CD4-positive, alpha-beta T cell treated with Interleukin-10 for 1 hour (primary cell): ENCODE data around the gene CENPT.

ENCODE experiments used
- DNase-seq: peaks from one replicate; pipeline ENCODE4 v3.0.0-alpha.2; 2020

The CENPT gene, protein sequence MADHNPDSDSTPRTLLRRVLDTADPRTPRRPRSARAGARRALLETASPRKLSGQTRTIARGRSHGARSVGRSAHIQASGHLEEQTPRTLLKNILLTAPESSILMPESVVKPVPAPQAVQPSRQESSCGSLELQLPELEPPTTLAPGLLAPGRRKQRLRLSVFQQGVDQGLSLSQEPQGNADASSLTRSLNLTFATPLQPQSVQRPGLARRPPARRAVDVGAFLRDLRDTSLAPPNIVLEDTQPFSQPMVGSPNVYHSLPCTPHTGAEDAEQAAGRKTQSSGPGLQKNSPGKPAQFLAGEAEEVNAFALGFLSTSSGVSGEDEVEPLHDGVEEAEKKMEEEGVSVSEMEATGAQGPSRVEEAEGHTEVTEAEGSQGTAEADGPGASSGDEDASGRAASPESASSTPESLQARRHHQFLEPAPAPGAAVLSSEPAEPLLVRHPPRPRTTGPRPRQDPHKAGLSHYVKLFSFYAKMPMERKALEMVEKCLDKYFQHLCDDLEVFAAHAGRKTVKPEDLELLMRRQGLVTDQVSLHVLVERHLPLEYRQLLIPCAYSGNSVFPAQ

DNA sequence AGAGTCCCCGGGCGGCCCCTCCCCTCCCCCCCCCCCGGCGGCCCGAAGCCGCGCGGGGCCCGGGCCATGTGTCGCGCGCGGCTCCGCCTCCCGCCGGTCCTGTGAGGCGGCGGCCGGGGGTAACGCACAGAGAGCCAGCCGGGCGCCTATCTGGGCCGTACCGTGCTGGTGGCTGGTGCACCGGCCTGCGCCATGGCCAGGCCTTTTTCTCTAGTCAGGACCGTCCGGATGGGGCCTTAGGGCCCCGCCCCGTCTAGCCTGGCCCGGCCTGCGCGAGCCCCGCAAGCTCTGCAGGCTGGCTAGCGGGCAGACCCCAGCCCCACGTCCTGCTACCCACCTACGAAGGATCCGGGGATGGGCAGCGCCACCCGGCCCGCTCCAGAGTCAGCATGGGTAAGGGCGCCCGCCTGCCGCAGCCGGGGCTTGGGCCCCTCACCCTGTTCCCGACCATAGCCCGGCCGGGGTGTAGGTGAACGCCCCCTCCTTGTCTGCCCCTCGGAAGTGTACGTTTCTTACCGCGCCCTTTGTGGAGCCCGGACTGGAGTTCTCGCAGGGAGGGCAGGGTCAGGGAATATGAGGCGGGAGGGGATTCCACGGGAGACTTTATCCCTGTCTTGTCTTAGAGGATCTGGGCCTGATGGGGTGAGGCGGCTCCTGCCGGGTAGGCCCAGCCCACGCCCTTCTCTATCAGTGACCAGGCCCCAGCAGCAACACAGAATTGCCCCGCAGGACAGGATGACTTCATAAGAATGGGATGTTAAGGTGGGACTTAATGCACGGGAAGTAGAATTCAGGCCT is at the start of gene CENPT:
Gene CENPT (minus strand): TSS at position 630 of the 798 bp plus-strand sequence. CDS start 13,834 bp downstream, outside the sequence.
- DNase-seq, result no peak

DNA sequence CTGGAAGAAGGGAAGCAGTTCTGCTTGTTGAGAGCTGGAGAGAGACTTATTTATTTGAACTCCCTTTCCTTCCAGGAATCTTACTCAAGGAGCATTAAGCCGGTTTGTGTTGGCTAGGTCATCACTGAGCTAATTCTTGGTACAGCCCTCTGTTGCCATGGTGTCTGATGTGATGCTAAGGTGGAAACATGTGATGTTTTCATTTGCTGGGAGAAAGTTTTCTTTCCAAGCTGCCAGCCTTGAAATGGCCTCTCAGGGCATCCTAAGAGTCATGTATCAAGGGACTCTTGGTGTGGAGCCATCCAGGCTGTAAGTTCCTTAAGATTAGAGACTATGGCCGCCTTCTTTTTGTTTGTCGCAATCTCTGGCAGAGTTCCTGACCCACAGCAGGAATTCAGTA is 49.7 kb upstream of the CENPT start:
- DNase-seq, result no peak

DNA sequence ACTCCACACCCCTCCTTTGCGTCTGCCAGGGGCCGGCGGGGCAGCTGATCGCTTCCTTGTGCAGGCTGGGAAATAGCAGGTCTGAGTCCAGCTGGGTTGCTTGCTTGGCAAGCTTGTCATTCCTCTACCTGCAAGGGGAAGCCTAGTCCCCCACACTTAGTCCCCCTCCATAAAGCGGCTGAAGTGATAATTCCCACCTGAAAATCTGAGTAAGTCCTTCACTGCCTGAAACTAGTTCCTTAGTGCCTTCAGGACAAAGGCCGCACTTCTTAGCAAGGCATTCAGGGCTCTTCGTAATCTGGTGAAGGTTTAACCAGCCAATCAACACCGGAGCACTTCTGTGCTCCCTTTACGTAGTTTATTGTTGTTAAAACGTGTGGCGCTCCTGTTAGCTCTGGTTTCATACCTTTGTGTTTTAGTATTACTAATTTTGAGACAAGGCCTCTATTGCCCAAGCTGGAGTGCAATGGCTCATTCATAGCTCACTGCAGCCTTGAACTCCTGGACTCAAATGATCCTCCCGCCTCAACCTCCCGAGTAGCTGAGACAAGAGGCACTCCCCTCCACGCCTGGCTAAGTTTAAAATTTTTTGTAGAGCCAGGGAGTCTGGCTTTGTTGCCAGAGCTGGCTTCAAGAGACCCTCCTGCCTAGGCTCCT is 46.4 kb upstream of the CENPT start:
- no peak for DNase-seq

DNA sequence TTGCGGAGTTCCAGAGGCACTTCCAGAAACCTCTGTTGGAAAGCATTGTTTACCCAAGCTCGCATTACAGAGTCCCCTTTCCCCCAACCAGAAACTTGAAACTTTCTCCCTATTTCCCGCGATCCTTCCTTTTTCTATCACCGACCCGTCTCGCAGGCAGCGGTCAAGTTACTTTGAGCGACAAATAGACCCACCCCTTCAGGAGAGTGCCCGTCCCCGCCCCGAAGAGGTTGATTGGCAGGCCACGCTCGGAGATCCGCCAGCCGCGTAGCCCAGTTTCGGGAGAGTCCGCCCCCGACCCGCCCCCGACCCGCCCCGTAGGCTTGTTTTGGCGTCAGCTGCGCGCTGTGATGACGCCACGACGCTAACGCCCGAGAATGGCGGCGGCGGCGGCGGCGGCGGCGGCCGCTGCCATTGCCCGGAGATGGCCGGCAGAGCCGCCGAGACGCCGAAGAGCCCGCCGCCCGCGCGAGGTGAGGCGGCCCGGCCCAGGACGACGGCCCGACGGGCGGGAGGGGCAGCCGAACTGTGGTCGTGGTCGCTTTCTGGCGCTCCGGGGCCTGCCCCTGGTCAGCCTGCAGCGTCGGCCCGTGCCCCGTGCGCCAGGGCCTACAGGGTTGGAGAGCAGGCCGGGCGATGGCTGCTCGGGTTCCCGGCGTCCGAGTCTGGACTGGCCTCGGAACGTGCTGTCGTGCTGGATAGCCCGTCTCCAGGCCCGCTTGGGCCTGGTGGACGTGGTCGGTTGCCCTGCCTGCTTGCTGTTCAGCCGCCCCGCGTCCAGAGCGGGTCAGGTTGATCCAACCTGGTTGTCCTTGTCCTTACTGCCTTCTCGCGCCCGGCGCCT is 45.6 kb upstream of the CENPT start, which contains the start of gene PSKH1:
Gene PSKH1 (plus strand): TSS at position 356 of the 844 bp plus-strand sequence. CDS start 15,496 bp downstream, outside the sequence.
- DNase-seq, result peak; percentile 94

DNA sequence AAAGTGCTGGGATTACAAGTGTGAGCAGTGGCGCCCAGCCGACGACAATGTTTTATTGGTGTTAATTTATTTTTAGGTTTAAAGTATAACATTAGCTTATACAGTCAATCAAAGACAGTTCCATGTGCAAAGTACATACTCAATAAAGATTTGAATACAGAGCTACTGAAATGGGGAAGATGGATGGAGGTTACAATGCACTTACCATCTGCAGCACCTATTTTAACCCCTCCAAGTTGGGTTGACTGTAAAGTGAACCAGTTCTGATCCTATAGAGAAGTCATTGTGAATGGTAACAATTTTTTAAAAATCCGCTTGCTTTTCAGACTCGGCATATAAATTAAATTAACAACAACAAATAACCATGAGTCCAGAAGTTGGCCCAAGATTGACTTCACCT is 44.9 kb upstream of the CENPT start:
- no peak for DNase-seq

DNA sequence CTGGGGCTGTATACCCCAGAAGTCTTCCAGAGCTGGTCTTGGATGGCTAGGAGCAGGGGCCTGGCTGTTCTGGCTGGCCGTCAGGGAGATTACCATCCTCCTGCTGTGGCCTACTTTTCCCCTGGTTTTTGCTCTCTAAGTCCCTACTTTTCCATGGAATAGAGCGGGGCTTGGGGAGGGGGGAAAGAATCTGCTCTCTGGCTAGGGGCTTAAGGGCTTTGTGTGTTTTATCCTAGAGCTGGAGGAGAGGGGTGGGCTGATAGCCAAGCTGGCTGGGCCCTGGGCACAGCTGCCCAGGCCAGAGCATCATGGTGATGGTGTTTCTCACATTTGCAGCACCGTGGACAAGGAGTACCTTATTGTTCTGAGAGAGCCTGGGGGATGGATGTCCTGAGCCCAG is 40.8 kb upstream of the CENPT start:
- DNase-seq, result no peak

DNA sequence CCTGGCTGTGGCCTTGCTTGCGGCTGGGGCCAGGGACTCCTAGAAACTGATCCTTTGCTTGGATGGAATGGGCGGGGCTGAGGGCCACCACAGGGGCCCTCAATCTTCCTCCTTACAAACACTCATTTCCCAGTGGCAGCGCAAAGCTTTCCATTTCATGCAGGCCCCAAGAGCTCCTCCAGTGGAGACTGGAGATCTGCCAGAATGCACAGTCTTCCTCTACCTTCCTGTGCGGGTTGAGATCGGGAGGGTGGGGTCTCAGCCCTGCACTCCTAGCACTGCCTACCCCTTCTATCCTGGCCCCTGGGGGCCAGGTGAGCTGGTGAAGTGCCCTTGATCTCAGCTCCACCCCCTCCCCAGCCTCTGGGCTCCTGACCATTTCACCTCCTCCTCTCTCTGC is 38.9 kb upstream of the CENPT start:
- no peak for DNase-seq

DNA sequence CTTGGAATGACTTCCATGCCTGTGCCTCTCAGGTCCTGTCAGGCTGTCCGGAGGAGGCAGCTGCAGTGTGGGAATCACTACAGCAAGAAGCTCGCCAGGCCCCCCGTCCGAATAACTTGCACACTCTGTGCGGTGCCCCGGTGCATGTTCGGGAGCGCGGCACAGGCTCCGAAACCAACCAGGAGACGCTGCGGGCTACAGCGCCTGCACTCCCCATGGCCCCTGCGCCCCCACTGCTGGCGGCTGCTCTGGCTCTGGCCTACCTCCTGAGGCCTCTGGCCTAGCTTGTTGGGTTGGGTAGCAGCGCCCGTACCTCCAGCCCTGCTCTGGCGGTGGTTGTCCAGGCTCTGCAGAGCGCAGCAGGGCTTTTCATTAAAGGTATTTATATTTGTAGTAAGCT is 38.5 kb upstream of the CENPT start:
- DNase-seq, result no peak

DNA sequence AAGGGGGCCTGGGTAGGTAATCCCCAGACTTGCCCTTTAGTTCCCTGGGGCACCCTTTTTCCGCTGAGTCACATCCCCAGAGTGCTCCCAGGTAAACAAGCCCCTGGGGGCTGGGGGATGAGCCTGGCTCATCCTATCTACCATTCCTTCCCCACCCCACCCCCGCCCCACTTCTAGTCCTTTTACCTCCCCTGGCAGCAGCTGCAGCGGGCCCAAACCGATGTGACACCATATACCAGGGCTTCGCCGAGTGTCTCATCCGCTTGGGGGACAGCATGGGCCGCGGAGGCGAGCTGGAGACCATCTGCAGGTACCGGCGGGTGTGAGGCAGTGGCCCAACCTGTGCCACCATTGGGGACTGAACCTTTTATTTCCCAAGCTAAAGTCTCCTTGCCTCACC is 38.1 kb upstream of the CENPT start:
- no peak for DNase-seq

DNA sequence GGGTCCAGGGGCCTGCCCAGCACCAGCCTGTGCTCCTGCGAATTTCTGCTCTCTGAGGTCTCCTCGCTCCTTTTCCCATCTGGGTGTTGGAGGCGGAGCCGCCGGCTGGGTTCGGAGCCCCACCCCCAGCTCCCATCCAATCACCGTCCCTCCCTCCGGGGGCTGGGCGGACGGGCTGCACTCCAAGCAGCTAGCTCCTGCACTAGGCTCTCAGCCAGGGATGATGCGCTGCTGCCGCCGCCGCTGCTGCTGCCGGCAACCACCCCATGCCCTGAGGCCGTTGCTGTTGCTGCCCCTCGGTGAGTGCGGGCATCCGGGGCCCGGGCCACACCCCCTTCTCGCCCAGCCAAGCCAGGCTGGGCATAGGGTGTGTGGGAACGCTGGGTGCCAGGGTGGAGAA is 37.2 kb upstream of the CENPT start, which contains the start of gene NRN1L:
Gene NRN1L (plus strand): TSS at position 202 of the 400 bp plus-strand sequence. CDS start 19 bp downstream, at position 221.
- no peak for DNase-seq

DNA sequence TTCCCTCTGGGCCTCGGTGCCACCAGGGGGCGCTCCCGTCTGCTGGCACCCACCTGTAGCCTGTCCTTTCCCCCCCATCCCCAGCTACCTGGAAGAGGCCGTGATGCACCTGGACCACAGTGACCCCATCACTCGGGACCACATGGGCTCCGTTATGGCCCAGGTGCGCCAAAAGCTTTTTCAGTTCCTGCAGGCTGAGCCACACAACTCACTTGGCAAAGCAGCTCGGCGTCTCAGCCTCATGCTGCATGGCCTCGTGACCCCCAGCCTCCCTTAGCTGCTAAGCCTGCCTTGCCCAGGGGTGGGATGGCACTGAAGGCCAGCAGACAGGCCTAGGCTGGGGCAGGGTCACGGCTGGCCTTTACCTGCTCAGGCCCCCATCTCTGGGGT is 36.4 kb upstream of the CENPT start:
- DNase-seq, result peak; percentile 78

DNA sequence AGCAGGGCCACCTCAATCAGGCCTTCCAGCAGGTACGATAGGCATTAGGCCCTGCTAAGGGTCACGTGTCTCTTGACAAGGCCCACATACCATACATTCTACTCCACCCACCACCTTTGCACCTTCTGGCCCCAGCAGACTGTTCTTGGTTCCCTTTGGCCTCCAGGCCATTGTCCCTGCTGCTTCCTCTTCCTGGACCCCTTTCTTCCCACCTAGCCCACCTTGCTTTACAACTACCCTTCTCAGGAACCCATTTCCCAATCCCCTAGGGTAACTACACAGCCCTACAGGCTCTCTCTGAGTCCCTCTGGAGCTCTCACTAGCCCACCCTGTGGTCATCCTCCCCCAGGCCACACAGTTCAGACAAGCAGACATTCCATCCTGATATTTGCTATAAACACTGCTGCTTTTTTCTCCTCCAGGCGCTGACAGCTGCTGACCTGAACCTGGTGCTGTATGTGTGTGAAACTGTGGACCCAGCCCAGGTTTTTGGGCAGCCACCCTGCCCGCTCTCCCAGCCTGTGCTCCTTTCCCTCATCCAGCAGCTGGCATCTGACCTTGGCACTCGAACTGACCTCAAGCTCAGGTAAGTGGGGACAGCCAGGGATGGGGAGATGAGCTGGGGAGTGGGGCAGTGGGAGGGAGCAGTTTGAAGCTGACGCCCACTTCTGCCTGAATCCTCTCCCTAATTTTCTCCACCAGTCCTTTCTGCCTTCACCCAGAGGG is 35.8 kb upstream of the CENPT start:
- no peak for DNase-seq

DNA sequence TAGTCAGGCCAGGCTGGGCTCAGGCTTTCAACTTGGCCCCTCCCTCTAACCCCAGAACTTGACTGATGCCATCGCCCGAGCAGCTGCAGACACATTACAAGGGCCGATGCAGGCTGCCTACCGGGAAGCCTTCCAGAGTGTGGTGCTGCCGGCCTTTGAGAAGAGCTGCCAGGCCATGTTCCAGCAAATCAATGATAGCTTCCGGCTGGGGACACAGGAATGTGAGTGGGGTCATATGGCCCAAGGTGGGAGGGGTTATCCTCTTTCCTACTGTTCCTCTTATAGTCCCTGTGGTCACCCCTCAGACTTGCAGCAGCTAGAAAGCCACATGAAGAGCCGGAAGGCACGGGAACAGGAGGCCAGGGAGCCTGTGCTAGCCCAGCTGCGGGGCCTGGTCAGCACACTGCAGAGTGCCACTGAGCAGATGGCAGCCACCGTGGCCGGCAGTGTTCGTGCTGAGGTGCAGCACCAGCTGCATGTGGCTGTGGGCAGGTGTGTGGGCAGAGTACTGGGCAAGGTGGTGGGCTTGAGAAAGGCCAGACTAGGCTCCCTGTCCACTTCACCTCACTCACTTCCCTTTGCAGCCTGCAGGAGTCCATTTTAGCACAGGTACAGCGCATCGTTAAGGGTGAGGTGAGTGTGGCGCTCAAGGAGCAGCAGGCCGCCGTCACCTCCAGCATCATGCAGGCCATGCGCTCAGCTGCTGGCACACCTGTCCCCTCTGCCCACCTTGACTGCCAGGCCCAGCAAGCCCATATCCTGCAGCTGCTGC is 35.1 kb upstream of the CENPT start:
- DNase-seq, result no peak

DNA sequence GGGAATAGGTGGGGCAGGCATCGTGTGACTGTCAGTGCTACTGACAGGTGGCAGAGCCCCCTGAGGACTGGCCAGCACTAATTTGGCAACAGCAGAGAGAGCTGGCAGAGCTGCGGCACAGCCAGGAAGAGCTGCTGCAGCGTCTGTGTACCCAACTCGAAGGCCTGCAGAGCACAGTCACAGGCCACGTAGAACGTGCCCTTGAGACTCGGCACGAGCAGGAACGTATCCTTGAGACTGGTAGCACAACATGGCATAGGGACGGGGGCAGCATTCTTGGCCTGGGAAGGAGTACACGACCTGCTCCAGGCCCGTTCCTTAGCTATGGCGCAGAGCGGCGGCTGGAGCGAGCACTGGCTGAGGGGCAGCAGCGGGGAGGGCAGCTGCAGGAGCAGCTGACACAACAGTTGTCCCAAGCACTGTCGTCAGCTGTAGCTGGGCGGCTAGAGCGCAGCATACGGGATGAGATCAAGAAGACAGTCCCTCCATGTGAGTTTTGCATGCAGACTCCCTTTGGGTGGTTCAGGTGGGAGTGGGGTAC is 34.2 kb upstream of the CENPT start:
- no peak for DNase-seq

DNA sequence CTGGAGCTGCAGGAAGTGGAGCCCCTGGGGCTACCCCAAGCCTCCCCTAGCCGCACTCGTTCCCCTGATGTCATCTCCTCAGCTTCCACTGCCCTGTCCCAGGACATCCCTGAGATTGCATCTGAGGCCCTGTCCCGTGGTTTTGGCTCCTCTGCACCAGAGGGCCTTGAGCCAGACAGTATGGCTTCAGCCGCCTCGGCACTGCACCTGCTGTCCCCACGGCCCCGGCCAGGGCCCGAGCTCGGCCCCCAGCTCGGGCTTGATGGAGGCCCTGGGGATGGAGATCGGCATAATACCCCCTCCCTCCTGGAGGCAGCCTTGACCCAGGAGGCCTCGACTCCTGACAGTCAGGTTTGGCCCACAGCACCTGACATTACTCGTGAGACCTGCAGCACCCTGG is 33.1 kb upstream of the CENPT start:
- no peak for DNase-seq

DNA sequence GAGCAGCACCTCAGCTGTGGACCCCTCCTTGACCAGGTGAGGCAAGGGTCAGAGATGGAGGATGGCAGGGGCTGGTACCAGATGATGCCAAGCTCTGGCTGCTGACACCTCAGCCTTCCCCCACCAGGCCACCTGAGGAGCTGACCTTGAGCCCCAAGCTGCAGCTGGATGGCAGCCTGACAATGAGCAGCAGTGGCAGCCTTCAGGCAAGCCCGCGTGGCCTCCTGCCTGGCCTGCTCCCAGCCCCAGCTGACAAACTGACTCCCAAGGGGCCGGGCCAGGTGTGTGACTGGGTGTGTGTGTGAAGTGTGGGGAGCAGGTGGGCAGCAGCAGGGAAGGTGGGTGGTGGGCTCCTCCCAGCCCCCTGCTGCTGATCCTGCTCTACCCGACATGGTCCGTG is 32.4 kb upstream of the CENPT start:
- DNase-seq, result no peak

DNA sequence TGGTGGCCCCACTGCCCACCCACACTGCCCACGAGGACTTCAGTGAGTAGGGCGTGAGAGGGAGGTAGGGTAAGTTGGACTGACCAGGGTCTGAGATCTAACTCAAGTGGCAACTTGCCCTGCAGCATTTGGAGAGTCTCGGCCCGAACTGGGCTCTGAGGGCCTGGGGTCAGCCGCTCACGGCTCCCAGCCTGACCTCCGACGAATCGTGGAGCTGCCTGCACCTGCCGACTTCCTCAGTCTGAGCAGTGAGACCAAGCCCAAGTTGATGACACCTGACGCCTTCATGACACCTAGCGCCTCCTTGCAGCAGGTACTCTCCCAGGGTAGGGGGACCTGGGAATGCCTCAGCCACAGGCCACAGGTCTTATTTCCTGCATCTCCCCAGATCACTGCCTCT is 32.0 kb upstream of the CENPT start:
- no peak for DNase-seq

DNA sequence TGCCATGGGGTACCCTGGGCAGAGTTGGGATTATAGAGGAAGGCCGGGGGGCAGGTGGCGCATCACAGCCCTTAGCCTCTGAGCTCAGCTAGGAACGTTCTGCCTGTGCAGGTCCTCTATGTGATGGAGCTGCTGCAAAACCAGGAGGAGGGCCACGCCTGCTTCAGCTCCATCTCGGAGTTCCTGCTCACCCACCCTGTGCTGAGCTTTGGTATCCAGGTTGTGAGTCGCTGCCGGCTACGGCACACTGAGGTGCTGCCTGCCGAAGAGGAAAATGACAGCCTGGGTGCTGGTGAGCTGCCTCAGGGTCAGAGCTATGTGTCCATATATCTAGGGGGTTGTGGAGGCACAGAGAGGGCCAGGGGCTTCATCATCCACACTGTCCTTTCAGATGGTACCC is 31.4 kb upstream of the CENPT start:
- DNase-seq, result no peak

DNA sequence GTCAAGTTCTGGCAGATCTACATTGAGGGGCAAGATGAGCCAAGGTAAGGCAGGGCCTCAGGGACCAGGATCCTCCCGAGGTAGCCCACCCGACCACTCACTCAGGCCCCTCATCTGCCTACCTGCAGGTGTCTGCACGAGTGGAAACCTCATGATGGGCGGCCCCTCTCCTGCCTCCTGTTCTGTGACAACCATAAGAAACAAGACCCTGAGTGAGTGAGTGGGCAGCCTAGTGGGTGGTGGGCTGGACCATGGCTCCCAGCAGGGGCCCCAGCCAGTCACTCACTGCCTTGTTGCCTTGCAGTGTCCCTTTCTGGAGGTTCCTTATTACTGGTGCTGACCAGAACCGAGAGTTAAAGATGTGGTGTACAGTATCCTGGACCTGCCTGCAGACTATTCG is 30.7 kb upstream of the CENPT start:
- no peak for DNase-seq

DNA sequence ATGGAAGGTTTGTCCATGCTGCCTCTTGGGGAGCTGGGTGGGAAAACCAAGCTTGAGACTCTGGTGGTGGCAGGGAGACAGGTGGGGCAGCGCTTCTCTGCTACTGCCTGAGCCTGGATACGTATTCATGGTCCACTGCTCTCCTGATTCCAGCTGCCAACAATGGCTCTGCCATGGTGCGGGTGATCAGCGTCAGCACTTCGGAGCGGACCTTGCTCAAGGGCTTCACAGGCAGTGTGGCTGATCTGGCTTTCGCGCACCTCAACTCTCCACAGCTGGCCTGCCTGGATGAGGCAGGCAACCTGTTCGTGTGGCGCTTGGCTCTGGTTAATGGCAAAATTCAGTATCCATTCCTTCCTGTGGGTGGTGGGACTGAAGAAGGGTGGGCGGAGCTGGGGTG is 29.6 kb upstream of the CENPT start:
- no peak for DNase-seq
